ENCODE measurements around the gene ARFGAP2. TPM values are rescaled to one million over a fixed set of nuclear protein-coding genes. Genes with fewer than 3 reads are reported as not detected.

Gene ARFGAP2
- 10 to 100 TPM; 70.1 to 71.7 TPM for total RNA-seq

GRCh38 chr11:47176328-47177228 is at the start of gene ARFGAP2:
Gene ARFGAP2, minus strand, starts transcription at chr11:47176879. Its CDS starts 26 bp downstream, at chr11:47176853.
- ATAC-seq (peak; percentile 94), DNase-seq (peak; percentile 97)
- Mint-ChIP-seq H3K4me1 (ENCODE audit: low read depth) (peaks cover 43% of the 10 kb centered on the region), H3K36me3 (ENCODE audit: low read depth) (peaks cover 27% of the 10 kb centered on the region), H3K27me3 (no peaks in the 10 kb centered on the region), H3K27ac (peak within 1 kb of the TSS; percentile 100), H3K4me3 (peak within 1 kb of the TSS; percentile 94), H3K9me3 (no peaks in the 10 kb centered on the region)
- ChIA-PET CTCF (interaction anchor here (1.0 to 5.1 kb wide), 9 partner anchors 11 to 94 kb away, joined by 3 to 46 read pairs (median 7); partner anchors contain the start of genes DDB2, NR1H3 and PACSIN3), POLR2A (interaction anchor here (0.7 to 5.5 kb wide), 7 partner anchors 10 to 250 kb away, joined by 3 to 41 read pairs (median 5); partner anchors contain the start of genes DDB2, PACSIN3 and PSMC3)
- intact Hi-C loops (cut with micrococcal nuclease): loop anchor here (5.0 kb wide), 2 partner anchors 41 to 81 kb away; partner anchors contain the start of gene NR1H3
- no peak for TF ChIP-seq CTCF (IDR thresholded peaks at IDR 0.05)

GRCh38 chr11:47225552-47226400 is 49.1 kb upstream of the ARFGAP2 start:
- Mint-ChIP-seq H3K4me1 (ENCODE audit: low read depth) (peaks cover 29% of the 10 kb centered on the region), H3K36me3 (ENCODE audit: low read depth) (peaks cover 60% of the 10 kb centered on the region), H3K9me3 (no peaks in the 10 kb centered on the region), H3K4me3 (peak overlapping the region; percentile 38), H3K27ac (peak overlapping the region; percentile 74), H3K27me3 (no peaks in the 10 kb centered on the region)
- ChIA-PET POLR2A (interaction anchor here (1.0 to 3.3 kb wide), 4 partner anchors 8 to 23 kb away, joined by 6 to 17 read pairs (median 12); partner anchors contain the start of genes ACP2 and DDB2), CTCF (interaction anchor here (1.2 kb wide), 1 partner anchor 48 kb away, joined by 4 read pairs; no protein-coding TSS in a partner anchor)
- ATAC-seq (peak; percentile 96), DNase-seq (peak; percentile 54)
- intact Hi-C loops (cut with micrococcal nuclease): no loop called here
- TF ChIP-seq CTCF (IDR thresholded peaks at IDR 0.05): no peak

GRCh38 chr11:47222696-47223095 is 46.0 kb upstream of the ARFGAP2 start:
- CTCF ChIA-PET: no interaction called here
- intact Hi-C loops (cut with micrococcal nuclease): no loop called here
- no peak overlapping the region for H3K4me3 Mint-ChIP-seq
- ATAC-seq (no peak), DNase-seq (no peak)
- no peaks in the 10 kb centered on the region for H3K27me3 Mint-ChIP-seq
- peak overlapping the region; percentile 46 for H3K27ac Mint-ChIP-seq
- H3K9me3 Mint-ChIP-seq: no peaks in the 10 kb centered on the region
- peaks cover 47% of the 10 kb centered on the region for H3K4me1 Mint-ChIP-seq (ENCODE audit: low read depth)
- POLR2A ChIA-PET: interaction anchor here (0.9 to 2.6 kb wide), 3 partner anchors 12 to 185 kb away, joined by 3 to 14 read pairs (median 3); no protein-coding TSS in a partner anchor
- peaks cover 60% of the 10 kb centered on the region for H3K36me3 Mint-ChIP-seq (ENCODE audit: low read depth)
- TF ChIP-seq CTCF (IDR thresholded peaks at IDR 0.05): no peak

- Mint-ChIP-seq H3K36me3 (ENCODE audit: low read depth) (peaks cover 64% of the 10 kb centered on the region), H3K27me3 (no peaks in the 10 kb centered on the region), H3K27ac (peak overlapping the region; percentile 46), H3K4me3 (no peak overlapping the region), H3K9me3 (no peaks in the 10 kb centered on the region), H3K4me1 (ENCODE audit: low read depth) (peaks cover 46% of the 10 kb centered on the region)
- no peak for TF ChIP-seq CTCF (IDR thresholded peaks at IDR 0.05)
- ATAC-seq (no peak), DNase-seq (no peak)
- intact Hi-C loops (cut with micrococcal nuclease): no loop called here
- POLR2A ChIA-PET: interaction anchor here (0.8 to 2.1 kb wide), 3 partner anchors 11 to 28 kb away, joined by 3 to 7 read pairs (median 4); partner anchors contain the start of gene ACP2
- CTCF ChIA-PET: interaction anchor here (0.8 to 1.3 kb wide), 3 partner anchors 12 to 15 kb away, joined by 3 to 5 read pairs (median 5); no protein-coding TSS in a partner anchor
These were observed 43.7 kb upstream of the ARFGAP2 start for GRCh38 chr11:47220401-47220821.

Data from activated CD8-positive, alpha-beta T cell treated with anti-CD3 and anti-CD28 coated beads for 36 hours (primary cell).